8988T (cell line): Measurements from ENCODE around the gene LAGE3.

ENCODE experiments used
- DNase-seq: peaks from one replicate; pipeline ENCODE4 v3.0.0; 2011

The LAGE3 gene

GRCh38 chrX:154431341-154431740 is 47.7 kb downstream of the LAGE3 start:
- DNase-seq: no peak

- DNase-seq: no peak
Measured at GRCh38 chrX:154430916-154431315, 48.2 kb downstream of the LAGE3 start.

- DNase-seq: no peak
Measured at GRCh38 chrX:154430479-154430878, 48.6 kb downstream of the LAGE3 start.

GRCh38 chrX:154429711-154430110 is 49.4 kb downstream of the LAGE3 start:
- DNase-seq: no peak

- DNase-seq: no peak
Measured at GRCh38 chrX:154428176-154429171, 50.6 kb downstream of the LAGE3 start, which contains the start of gene ATP6AP1. Gene ATP6AP1, plus strand, starts transcription at chrX:154428677. Its CDS starts 16 bp downstream, at chrX:154428693.
